ENCODE data around the gene TSEN15. TPM values are rescaled to one million over a fixed set of nuclear protein-coding genes. Genes with fewer than 3 reads are reported as not detected.

TSEN15 gene
- total RNA-seq (52.4 and 54.2 TPM in 2 replicates), polyA plus RNA-seq (64.4 and 68.9 TPM in 2 replicates)

GRCh38 chr1:184051485-184052193 lies at the start of gene TSEN15:
Gene TSEN15 (plus strand): TSS chr1:184051730. CDS start chr1:184051756, 26 bp downstream.
- Histone ChIP-seq H3K4me3 (peak within 1 kb of the TSS; percentile 84), H3K9me3 (ENCODE audit: low read depth) (no peaks in the 10 kb centered on the region), H3K4me1 (ENCODE audit: low read depth) (peaks cover 33% of the 10 kb centered on the region), H3K27ac (peak within 1 kb of the TSS; percentile 99), H3K36me3 (peaks cover 13% of the 10 kb centered on the region), H3K27me3 (no peaks in the 10 kb centered on the region)
- peak; percentile 88 to 90 for DNase-seq (ENCODE audit: low read depth in 1 of 2, low spot score in 1 of 2)
- peak; percentile 4 for TF ChIP-seq CTCF (IDR thresholded peaks at IDR 0.05; ENCODE audit: low read depth, low read length)

- Histone ChIP-seq H3K9me3 (ENCODE audit: low read depth) (no peaks in the 10 kb centered on the region), H3K27ac (no peak overlapping the region), H3K36me3 (no peaks in the 10 kb centered on the region), H3K4me1 (ENCODE audit: low read depth) (peaks cover 11% of the 10 kb centered on the region), H3K27me3 (no peaks in the 10 kb centered on the region), H3K4me3 (no peak overlapping the region)
- DNase-seq (ENCODE audit: low read depth in 1 of 2, low spot score in 1 of 2): peak in 1 of 2 donors; percentile 88
- no peak for TF ChIP-seq CTCF (IDR thresholded peaks at IDR 0.05; ENCODE audit: low read depth, low read length)
Observed at GRCh38 chr1:184002071-184002470, 49.5 kb upstream of the TSEN15 start.

GRCh38 chr1:184004935-184005334 lies 46.6 kb upstream of the TSEN15 start:
- no peaks in the 10 kb centered on the region for H3K9me3 ChIP-seq (ENCODE audit: low read depth)
- TF ChIP-seq CTCF (IDR thresholded peaks at IDR 0.05; ENCODE audit: low read depth, low read length): no peak
- no peaks in the 10 kb centered on the region for H3K4me1 ChIP-seq (ENCODE audit: low read depth)
- DNase-seq (ENCODE audit: low read depth in 1 of 2, low spot score in 1 of 2): no peak
- H3K4me3 ChIP-seq: no peak overlapping the region
- no peaks in the 10 kb centered on the region for H3K27me3 ChIP-seq
- no peak overlapping the region for H3K27ac ChIP-seq
- no peaks in the 10 kb centered on the region for H3K36me3 ChIP-seq

- Histone ChIP-seq H3K9me3 (ENCODE audit: low read depth) (no peaks in the 10 kb centered on the region), H3K27me3 (no peaks in the 10 kb centered on the region), H3K4me1 (ENCODE audit: low read depth) (no peaks in the 10 kb centered on the region), H3K4me3 (no peak overlapping the region), H3K27ac (no peak overlapping the region), H3K36me3 (no peaks in the 10 kb centered on the region)
- no peak for DNase-seq (ENCODE audit: low read depth in 1 of 2, low spot score in 1 of 2)
- no peak for TF ChIP-seq CTCF (IDR thresholded peaks at IDR 0.05; ENCODE audit: low read depth, low read length)
Observed at GRCh38 chr1:184005506-184005905, 46.0 kb upstream of the TSEN15 start.

GRCh38 chr1:184010788-184011187 lies 40.7 kb upstream of the TSEN15 start:
- H3K36me3 ChIP-seq: no peaks in the 10 kb centered on the region
- no peaks in the 10 kb centered on the region for H3K9me3 ChIP-seq (ENCODE audit: low read depth)
- no peaks in the 10 kb centered on the region for H3K27me3 ChIP-seq
- no peaks in the 10 kb centered on the region for H3K4me1 ChIP-seq (ENCODE audit: low read depth)
- no peak overlapping the region for H3K4me3 ChIP-seq
- no peak overlapping the region for H3K27ac ChIP-seq
- DNase-seq (ENCODE audit: low read depth in 1 of 2, low spot score in 1 of 2): no peak
- no peak for TF ChIP-seq CTCF (IDR thresholded peaks at IDR 0.05; ENCODE audit: low read depth, low read length)
